K562 (cell line): ENCODE data around the gene SPAG7. TPM values are rescaled to one million over a fixed set of nuclear protein-coding genes. Genes with fewer than 3 reads are reported as not detected.

Experiments
- ARID1B ChIP-seq: fragments of 450-650 bp; IDR thresholded peaks from 2 replicates; pipeline ENCODE4 v1.6.1; 2016; ENCODE audit warnings: antibody characterized with exemption, mild to moderate bottlenecking, inconsistent platforms
- CHAMP1 ChIP-seq: fragments of 450-650 bp; IDR thresholded peaks from 2 replicates; pipeline ENCODE4 v1.6.1; 2016; ENCODE audit warnings: mild to moderate bottlenecking
- CREB1 ChIP-seq, 2 experiments: sonication (generic) in 1 of 2; formaldehyde crosslinking in 1 of 2; IDR thresholded peaks; 2 replicates each; pipeline versions ENCODE4 v1.6.1 to v1.8.0; 2012 to 2022; ENCODE audit warnings: inconsistent platforms in 1 of 2, mild to moderate bottlenecking in 1 of 2, missing genetic modification reagents in 1 of 2, moderate library complexity in 1 of 2
- FOSL1 ChIP-seq: fragments of 200-800 bp; sonication (Bioruptor generic); conservative IDR thresholded peaks from 2 replicates; pipeline ENCODE4 v1.6.1; 2016; ENCODE audit warnings: missing genetic modification characterization, missing compliant biosample characterization
- GATAD2B ChIP-seq: fragments of 450-650 bp; IDR thresholded peaks from 2 replicates; pipeline ENCODE4 v1.6.1; 2017; ENCODE audit warnings: mild to moderate bottlenecking, borderline replicate concordance
- HCFC1 ChIP-seq: IDR thresholded peaks from 2 replicates; pipeline ENCODE4 v1.6.1; 2012; ENCODE audit warnings: low read depth, low read length, improper control_type of control experiment
- HDAC1 ChIP-seq, 2 experiments: fragments of 450-650 bp; IDR thresholded peaks; 2 replicates each; pipeline ENCODE4 v1.6.1; 2016 to 2017; ENCODE audit warnings: inconsistent platforms in 1 of 2, mild to moderate bottlenecking in 1 of 2, moderate library complexity in 1 of 2
- HDAC6 ChIP-seq: IDR thresholded peaks from 2 replicates; pipeline ENCODE4 v1.6.1; 2012; ENCODE audit warnings: low read depth, mild to moderate bottlenecking, control low read depth, inconsistent platforms, low read length, moderate library complexity
- KLF16 ChIP-seq: IDR thresholded peaks from 2 replicates; pipeline ENCODE4 v1.6.1; 2016; ENCODE audit warnings: antibody characterized with exemption
- MAZ ChIP-seq, 2 experiments: fragments of 450-650 bp in 1 of 2; sonication (generic) in 1 of 2; formaldehyde crosslinking; IDR thresholded peaks in 1 of 2; conservative IDR thresholded peaks in 1 of 2; 2 replicates each; pipeline versions ENCODE4 v1.4.0 to v1.5.0; 2020; ENCODE audit warnings: mild to moderate bottlenecking in 1 of 2, missing genetic modification reagents in 1 of 2
- POLR2B ChIP-seq: fragments of 450-650 bp; IDR thresholded peaks from 2 replicates; pipeline ENCODE4 v1.6.1; 2018; ENCODE audit warnings: low read depth; ENCODE audit not compliant: partially characterized antibody
- PRDM10 ChIP-seq: fragments of 450-650 bp; IDR thresholded peaks from 2 replicates; pipeline ENCODE4 v1.6.1; 2018; ENCODE audit not compliant: partially characterized antibody
- TAL1 ChIP-seq: fragments of 450-650 bp; IDR thresholded peaks from 2 replicates; pipeline ENCODE4 v1.6.1; 2016; ENCODE audit warnings: mild to moderate bottlenecking
- TBP ChIP-seq: optimal IDR thresholded peaks from 2 replicates; pipeline ENCODE3; 2011; ENCODE audit warnings: low read depth, low read length, improper control_type of control experiment
- TEAD1 ChIP-seq, 2 experiments: fragments of 450-650 bp in 1 of 2; sonication (generic) in 1 of 2; formaldehyde crosslinking; IDR thresholded peaks; 2 replicates each; pipeline versions ENCODE4 v1.4.0 to v1.8.0; 2020 to 2022; ENCODE audit warnings: mild to moderate bottlenecking in 2 of 2, missing genetic modification reagents in 1 of 2
- YY1 ChIP-seq, 3 experiments: IDR thresholded peaks; 2 replicates each; pipeline ENCODE4 v1.6.1; 2011; ENCODE audit warnings: low read length in 2 of 3, mild to moderate bottlenecking in 2 of 3, moderate library complexity in 2 of 3, borderline replicate concordance in 1 of 3, control low read depth in 1 of 3, low read depth in 1 of 3; ENCODE audit not compliant: insufficient read depth in 3 of 3, insufficient replicate concordance in 2 of 3, control insufficient read depth in 1 of 3, insufficient read length in 1 of 3; ENCODE audit errors: extremely low read depth in 1 of 3
- ZNF140 ChIP-seq: fragments of 250-450 bp; sonication (Bioruptor Pico); IDR thresholded peaks from 2 replicates; pipeline ENCODE4 v1.8.0; 2021; ENCODE audit warnings: moderate library complexity, mild to moderate bottlenecking, inconsistent platforms
- ZSCAN29 ChIP-seq: fragments of 450-650 bp; IDR thresholded peaks from 2 replicates; pipeline ENCODE4 v1.6.1; 2017
- polyA plus RNA-seq, 8 experiments: library from polyadenylated mRNA; depleted of rRNA in 4 of 8; stranded (reverse) in 5 of 8; unstranded in 3 of 8; fragments of >200 nt; fragmentation: Nextera tagmentation in 2 of 8; fragmentation: Illumina TruSeq in 1 of 8; extraction: Ambion mirVana in 2 of 8; extraction: Trizol in 1 of 8; gene quantifications; 2 replicates each; pipeline versions ENCODE4 v1.2.1 to v1.2.3, GENCODE V29; 2011 to 2014; ENCODE audit warnings: inconsistent platforms in 1 of 8, missing spikeins in 1 of 8
- total RNA-seq, 7 experiments: library from RNA; depleted of rRNA in 6 of 7; stranded (reverse); fragments of >200 nt in 6 of 7; fragmentation: Illumina TruSeq in 2 of 7; extraction: Trizol in 2 of 7; gene quantifications; 2 replicates each; pipeline versions ENCODE4 v1.2.1 to v1.2.3, GENCODE V29; 2011 to 2021; ENCODE audit warnings: low replicate concordance in 1 of 7
- TF ChIP-seq, protein P1 (sequence below): sonication (generic); formaldehyde crosslinking; IDR thresholded peaks from 2 replicates; pipeline ENCODE4 v1.9.0; 2022; ENCODE audit warnings: mild to moderate bottlenecking, missing genetic modification reagents
- TF ChIP-seq, protein P2 (sequence below): fragments of 450-650 bp; IDR thresholded peaks from 2 replicates; pipeline ENCODE4 v1.6.1; 2016; ENCODE audit warnings: low read depth, mild to moderate bottlenecking, moderate library complexity

Gene SPAG7
- total and polyA plus RNA-seq, 9 of the 15 experiments (the other 6 are each of a cell fraction or from before 2014, with no cell fraction given) = 5.6 to 53.5 (median 36.3) TPM

DNA sequence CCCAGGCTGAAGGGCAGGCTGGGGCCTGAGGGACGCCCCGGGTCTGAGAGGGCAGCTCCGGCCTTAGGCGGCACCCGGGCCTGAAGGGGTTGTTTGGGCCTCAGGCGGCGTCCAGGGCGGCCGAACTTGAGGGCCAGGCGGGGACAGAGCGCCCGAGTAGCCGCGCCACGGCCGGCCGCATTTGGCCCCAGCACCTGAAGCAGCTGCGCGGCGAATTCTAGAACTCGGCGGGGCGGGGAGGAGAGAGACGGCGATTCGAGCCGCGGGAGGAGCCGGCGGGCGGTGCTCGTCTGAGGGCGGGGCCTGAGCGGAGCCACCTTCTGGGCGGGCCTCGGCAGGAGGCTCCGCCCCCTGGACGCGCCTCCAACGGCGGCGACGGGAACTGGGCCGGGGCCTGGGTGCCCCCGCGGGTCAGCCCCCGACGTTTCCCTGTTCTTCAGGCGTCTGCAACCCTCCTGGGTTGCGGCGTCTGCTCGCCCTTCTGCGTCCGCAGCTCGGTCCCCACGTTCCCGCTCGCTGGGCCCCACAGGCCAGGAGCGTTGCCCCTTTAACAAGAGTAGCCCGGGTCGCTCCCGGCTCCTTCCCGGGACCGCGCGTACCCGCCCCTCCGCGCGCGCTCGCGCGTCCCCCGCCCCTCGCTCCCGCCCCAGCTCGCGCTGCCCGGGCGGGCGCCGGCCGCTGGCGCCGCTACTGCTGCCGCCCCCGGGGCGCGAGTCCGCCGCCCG lies 29.8 kb upstream of the SPAG7 start, which contains the start of the genes INCA1 and KIF1C (continued):
- TF ChIP-seq CREB1 (IDR thresholded peaks at IDR 0.05) (0 out of 2 replicates have a peak, but pooled peaks have one; percentile 8), CREB1 (CRISPR knock-in tag; IDR thresholded peaks at IDR 0.05) (peak; percentile 15; the same call in 1 of the 2 replicates), GATAD2B (no peak), YY1 (IDR thresholded peaks at IDR 0.05; ENCODE audit: borderline replicate concordance in 1 of 3, control insufficient read depth in 1 of 3, extremely low read depth in 1 of 3, insufficient read depth in 3 of 3, insufficient read length in 1 of 3, insufficient replicate concordance in 2 of 3, low read depth in 1 of 3, low read length in 2 of 3) (peak in 2 of 3 experiments; percentile 20 to 38), HCFC1 (no peak), TAL1 (no peak), ZNF140 (no peak), ZSCAN29 (no peak), FOSL1 (tag) (no peak), POLR2B (no peak), TBP (no peak), HDAC1 (IDR thresholded peaks at IDR 0.05) (0 out of 4 replicates have a peak, but pooled peaks of 1 of the 2 experiments have one; percentile 32), ARID1B (no peak), PRDM10 (peak; percentile 42), CHAMP1 (no peak), KLF16 (no peak), MAZ (CRISPR knock-in tag; conservative IDR thresholded peaks at IDR 0.05 in 1 of 2, IDR thresholded peaks at IDR 0.05 in 1 of 2) (peak; percentile 70 to 87), TEAD1 (CRISPR knock-in tag; IDR thresholded peaks at IDR 0.05) (peak in 1 of 2 experiments; percentile 24; a peak in 1 of 4 replicates), HDAC6 (no peak)
- TF ChIP-seq, protein P1, sequence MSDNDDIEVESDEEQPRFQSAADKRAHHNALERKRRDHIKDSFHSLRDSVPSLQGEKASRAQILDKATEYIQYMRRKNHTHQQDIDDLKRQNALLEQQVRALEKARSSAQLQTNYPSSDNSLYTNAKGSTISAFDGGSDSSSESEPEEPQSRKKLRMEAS = peak; percentile 64
- TF ChIP-seq, protein P2, sequence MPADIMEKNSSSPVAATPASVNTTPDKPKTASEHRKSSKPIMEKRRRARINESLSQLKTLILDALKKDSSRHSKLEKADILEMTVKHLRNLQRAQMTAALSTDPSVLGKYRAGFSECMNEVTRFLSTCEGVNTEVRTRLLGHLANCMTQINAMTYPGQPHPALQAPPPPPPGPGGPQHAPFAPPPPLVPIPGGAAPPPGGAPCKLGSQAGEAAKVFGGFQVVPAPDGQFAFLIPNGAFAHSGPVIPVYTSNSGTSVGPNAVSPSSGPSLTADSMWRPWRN = no peak
